Measurements from ENCODE around the gene CDIPT. TPM values are rescaled to one million over a fixed set of nuclear protein-coding genes. Genes with fewer than 3 reads are reported as not detected.

Gene CDIPT
- total and polyA plus RNA-seq, 2 of the 13 experiments (the other 11 are each of a cell fraction or from before 2014, with no cell fraction given), result 54.9 to 97.5 TPM

DNA sequence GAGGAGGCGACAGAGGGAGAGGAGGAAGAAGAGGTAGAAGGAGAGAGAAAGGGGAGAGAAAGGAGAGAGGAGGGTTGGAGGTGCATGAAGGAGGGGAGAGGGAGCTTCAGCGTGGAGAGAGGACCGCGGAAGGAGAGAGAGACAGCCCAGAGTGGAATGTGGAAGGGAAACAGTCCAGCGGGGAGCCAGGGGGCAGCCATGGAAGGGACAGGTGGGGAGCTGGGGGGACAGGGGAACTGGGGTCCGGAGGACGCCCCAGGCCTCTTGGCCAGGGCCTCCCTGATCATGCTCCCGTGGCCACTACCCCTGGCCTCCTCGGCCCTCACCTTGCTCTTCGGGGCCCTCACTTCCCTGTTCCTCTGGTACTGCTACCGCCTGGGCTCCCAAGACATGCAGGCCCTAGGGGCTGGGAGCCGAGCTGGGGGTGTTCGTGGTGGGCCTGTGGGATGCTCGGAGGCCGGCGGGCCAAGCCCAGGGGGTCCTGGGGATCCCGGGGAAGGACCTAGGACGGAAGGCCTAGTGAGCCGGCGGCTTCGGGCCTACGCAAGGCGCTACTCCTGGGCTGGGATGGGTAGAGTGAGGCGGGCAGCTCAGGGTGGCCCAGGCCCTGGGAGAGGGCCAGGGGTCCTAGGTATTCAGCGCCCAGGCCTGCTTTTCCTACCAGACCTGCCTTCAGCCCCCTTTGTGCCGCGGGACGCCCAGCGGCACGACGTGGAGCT lies 38.0 kb upstream of the CDIPT start:
- H3K9ac ChIP-seq (ENCODE audit: insufficient read depth, low read depth, low read length), result peak overlapping the region; percentile 83
- peaks cover 5% of the 10 kb centered on the region; the same call in 1 of the 2 replicates for H4K20me1 ChIP-seq (ENCODE audit: insufficient read depth, low read length)
- in situ Hi-C loops (cut with HindIII; ENCODE audit: extremely low pct_ligation_motif_present, low pct_unique_long_range_greater_than_20kb), result no loop called here
- H3K4me3 ChIP-seq (replicated peaks in 1 of 3; ENCODE audit: insufficient read depth in 1 of 3, low read depth in 2 of 3, low read length in 3 of 3), result peak overlapping the region; percentile 84 to 99 (median 86)
- BruUV-seq (replicated peaks), result TSS peak; percentile 87
- DNase-seq (ENCODE audit: low spot score) (no peak), ATAC-seq (peak; percentile 43), FAIRE-seq (no peak)
- H3K79me2 ChIP-seq (ENCODE audit: insufficient read depth, low read length), result peaks cover 19% of the 10 kb centered on the region
- intact Hi-C loops (cut with micrococcal nuclease; ENCODE audit: unreplicated experiment), result loop anchor here (2.0 to 5.0 kb wide), 2 partner anchors 38 to 61 kb away; partner anchors contain the start of genes CDIPT and TMEM219
- H2AFZ ChIP-seq (ENCODE audit: low read length), result no peak overlapping the region
- CTCF ChIA-PET (ENCODE audit: low intra/inter-chr PET ratio, low total read pairs), result no interaction called here
- H3K27ac ChIP-seq (ENCODE audit: extremely low read length, insufficient read depth, low read length), result peak overlapping the region; percentile 71
- peak overlapping the region; percentile 99 for H3K4me2 ChIP-seq (ENCODE audit: low read depth, low read length)
- peaks cover 45% of the 10 kb centered on the region for H3K4me1 ChIP-seq (ENCODE audit: insufficient read depth, low read length)
- H3K27me3 ChIP-seq (ENCODE audit: control insufficient read depth in 1 of 2, insufficient read depth in 2 of 2, low read length in 2 of 2), result no peaks in the 10 kb centered on the region; a peak in 1 of 5 replicates
- peaks cover 1 to 10% of the 10 kb centered on the region in 2 experiments; a peak in 2 of 5 replicates for H3K36me3 ChIP-seq (replicated peaks in 1 of 2; ENCODE audit: control insufficient read depth in 1 of 2, insufficient read depth in 2 of 2, low read length in 2 of 2)
- H3K9me3 ChIP-seq (ENCODE audit: low read length), result no peaks in the 10 kb centered on the region
- POLR2A ChIA-PET, result interaction anchor here (0.8 to 3.8 kb wide), 25 partner anchors 9 to 221 kb away, joined by 3 to 68 read pairs (median 7); partner anchors contain the start of genes ALDOA, CDIPT, KCTD13 and KIF22
- 4% methylated on average over 17 of the region's 31 CpGs for WGBS (ENCODE audit: low lambda C conversion rate)
- TF ChIP-seq AHR (CRISPR knock-in tag; IDR thresholded peaks at IDR 0.05), result peak; percentile 46; the same call in 1 of the 2 replicates
- TF ChIP-seq ZNF816 (CRISPR knock-in tag; IDR thresholded peaks at IDR 0.05; ENCODE audit: borderline replicate concordance), result no peak
- no peak; the same call in 1 of the 2 replicates for TF ChIP-seq ZNF891 (CRISPR knock-in tag; IDR thresholded peaks at IDR 0.05)
- 0 out of 2 replicates have a peak, but pooled peaks have one; percentile 7 for TF ChIP-seq CREBL2 (CRISPR knock-in tag; IDR thresholded peaks at IDR 0.05; ENCODE audit: borderline replicate concordance)
- TF ChIP-seq HOXA3 (CRISPR knock-in tag; IDR thresholded peaks at IDR 0.05), result no peak; the same call in 1 of the 2 replicates
- TF ChIP-seq RERE (CRISPR knock-in tag; IDR thresholded peaks at IDR 0.05; ENCODE audit: low read depth), result no peak
- TF ChIP-seq GATAD1 (CRISPR knock-in tag; IDR thresholded peaks at IDR 0.05), result no peak
- TF ChIP-seq, protein P1, sequence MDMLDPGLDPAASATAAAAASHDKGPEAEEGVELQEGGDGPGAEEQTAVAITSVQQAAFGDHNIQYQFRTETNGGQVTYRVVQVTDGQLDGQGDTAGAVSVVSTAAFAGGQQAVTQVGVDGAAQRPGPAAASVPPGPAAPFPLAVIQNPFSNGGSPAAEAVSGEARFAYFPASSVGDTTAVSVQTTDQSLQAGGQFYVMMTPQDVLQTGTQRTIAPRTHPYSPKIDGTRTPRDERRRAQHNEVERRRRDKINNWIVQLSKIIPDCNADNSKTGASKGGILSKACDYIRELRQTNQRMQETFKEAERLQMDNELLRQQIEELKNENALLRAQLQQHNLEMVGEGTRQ (IDR thresholded peaks at IDR 0.05; ENCODE audit: low read depth, low read length), result no peak
- TF ChIP-seq, protein P1 (CRISPR knock-in tag; IDR thresholded peaks at IDR 0.05; ENCODE audit: borderline replicate concordance), result no peak
